Neural cell (in vitro differentiated cells): ENCODE results near the gene TSPEAR. TPM values are rescaled to one million over a fixed set of nuclear protein-coding genes. Genes with fewer than 3 reads are reported as not detected.

Experiments used
- H2AFZ ChIP-seq: fragments of 200-600, 300-800 bp; sonication (generic), shearing (Covaris generic); 2 replicates; pipeline ENCODE4 v1.6.0; 2014; ENCODE audit warnings: low read depth, mild to moderate bottlenecking, antibody characterized with exemption, low read length, moderate library complexity
- H3F3A ChIP-seq: fragments of 200-600 bp; shearing (Covaris generic); 2 replicates; pipeline ENCODE4 v1.6.1; 2016; ENCODE audit warnings: mild to moderate bottlenecking, moderate library complexity, mixed read lengths, antibody characterized with exemption, low read length; ENCODE audit not compliant: insufficient read depth, poor library complexity, severe bottlenecking
- H3K27ac ChIP-seq: fragments of 200-600, 300-800 bp; sonication (generic), shearing (Covaris generic); 2 replicates; pipeline ENCODE4 v1.5.1; 2014; ENCODE audit warnings: mild to moderate bottlenecking, low read length, moderate library complexity
- H3K27me3 ChIP-seq: fragments of 300-800, 200-600 bp; sonication (generic), shearing (Covaris generic); 2 replicates; pipeline ENCODE4 v1.6.0; 2014; ENCODE audit warnings: mild to moderate bottlenecking, low read depth, low read length, moderate library complexity; ENCODE audit not compliant: insufficient read depth
- H3K36me3 ChIP-seq: fragments of 300-800, 200-600 bp; sonication (generic), shearing (Covaris generic); 2 replicates; pipeline ENCODE4 v1.5.1; 2014; ENCODE audit warnings: mild to moderate bottlenecking, antibody characterized with exemption, low read length, moderate library complexity; ENCODE audit not compliant: insufficient read depth
- H3K4me2 ChIP-seq: fragments of 300-800, 200-600 bp; sonication (generic), shearing (Covaris generic); 2 replicates; pipeline ENCODE4 v1.6.0; 2014; ENCODE audit warnings: mild to moderate bottlenecking, low read length
- H3K4me3 ChIP-seq: fragments of 300-800, 200-600 bp; sonication (generic), shearing (Covaris generic); 2 replicates; pipeline ENCODE4 v1.5.1; 2014; ENCODE audit warnings: mild to moderate bottlenecking, low read length, moderate library complexity
- H3K79me2 ChIP-seq: fragments of 200-600 bp; shearing (Covaris generic); replicated peaks from 2 replicates; pipeline ENCODE4 v1.6.0; 2014; ENCODE audit warnings: mild to moderate bottlenecking, low read length, moderate library complexity; ENCODE audit not compliant: insufficient read depth
- H3K9ac ChIP-seq: fragments of 300-800, 200-600 bp; sonication (generic), shearing (Covaris generic); 2 replicates; pipeline ENCODE4 v1.6.1; 2016; ENCODE audit warnings: mild to moderate bottlenecking, low read length, mixed read lengths
- H3K9me2 ChIP-seq: fragments of 200-600 bp; shearing (Covaris generic); 2 replicates; pipeline ENCODE4 v1.6.1; 2016; ENCODE audit warnings: mild to moderate bottlenecking, low read length, mixed read lengths; ENCODE audit not compliant: insufficient read depth
- H3K9me3 ChIP-seq: fragments of 200-600, 300-800 bp; sonication (generic), shearing (Covaris generic); 2 replicates; pipeline ENCODE4 v1.6.1; 2016; ENCODE audit warnings: mild to moderate bottlenecking, mixed run types, low read length, moderate library complexity, mixed read lengths
- H4K20me1 ChIP-seq: fragments of 200-600 bp; shearing (Covaris generic); 2 replicates; pipeline ENCODE4 v1.6.1; 2016; ENCODE audit warnings: mild to moderate bottlenecking, mixed run types; ENCODE audit not compliant: insufficient read depth
- EP300 ChIP-seq: fragments of 450-650 bp; conservative IDR thresholded peaks from 2 replicates; pipeline ENCODE4 v1.6.1; 2014; ENCODE audit warnings: antibody characterized with exemption, mild to moderate bottlenecking, moderate library complexity; ENCODE audit not compliant: poor library complexity, severe bottlenecking
- EZH2 ChIP-seq: fragments of 200-600, 300-800 bp; shearing (Covaris generic), sonication (generic); IDR thresholded peaks from 2 replicates; pipeline ENCODE4 v1.6.1; 2014; ENCODE audit warnings: antibody characterized with exemption, low read length, borderline replicate concordance, mild to moderate bottlenecking; ENCODE audit not compliant: insufficient read depth, poor library complexity, severe bottlenecking
- MXI1 ChIP-seq: fragments of 450-650 bp; conservative IDR thresholded peaks from 2 replicates; pipeline ENCODE4 v1.6.1; 2014; ENCODE audit warnings: antibody characterized with exemption, mild to moderate bottlenecking; ENCODE audit not compliant: poor library complexity, severe bottlenecking
- POLR2AphosphoS5 ChIP-seq: IDR thresholded peaks from 2 replicates; pipeline ENCODE4 v1.6.1; 2012
- RAD21 ChIP-seq: fragments of 450-650 bp; conservative IDR thresholded peaks from 2 replicates; pipeline ENCODE4 v1.6.1; 2014; ENCODE audit warnings: antibody characterized with exemption, mild to moderate bottlenecking, moderate library complexity
- REST ChIP-seq: IDR thresholded peaks from 2 replicates; pipeline ENCODE4 v1.6.1; 2012; ENCODE audit warnings: borderline replicate concordance
- SMC3 ChIP-seq: fragments of 450-650 bp; conservative IDR thresholded peaks from 2 replicates; pipeline ENCODE4 v1.6.1; 2014; ENCODE audit warnings: antibody characterized with exemption, mild to moderate bottlenecking, moderate library complexity; ENCODE audit not compliant: poor library complexity
- TAF1 ChIP-seq: IDR thresholded peaks from 2 replicates; pipeline ENCODE4 v1.6.1; 2012; ENCODE audit warnings: low read depth
- polyA plus RNA-seq: library from polyadenylated mRNA; depleted of rRNA; stranded (reverse); fragments of >200 nt; gene quantifications from 2 replicates; pipeline ENCODE4 v1.2.3, GENCODE V29; 2014
- TF ChIP-seq, protein P1 (sequence below): fragments of 450-650 bp; IDR thresholded peaks from 2 replicates; pipeline ENCODE4 v1.5.1; 2014; ENCODE audit warnings: antibody characterized with exemption, mild to moderate bottlenecking, moderate library complexity; ENCODE audit not compliant: poor library complexity, severe bottlenecking

Gene TSPEAR
- polyA plus RNA-seq, 1 donor from 2014 or later = 0.19 TPM

DNA sequence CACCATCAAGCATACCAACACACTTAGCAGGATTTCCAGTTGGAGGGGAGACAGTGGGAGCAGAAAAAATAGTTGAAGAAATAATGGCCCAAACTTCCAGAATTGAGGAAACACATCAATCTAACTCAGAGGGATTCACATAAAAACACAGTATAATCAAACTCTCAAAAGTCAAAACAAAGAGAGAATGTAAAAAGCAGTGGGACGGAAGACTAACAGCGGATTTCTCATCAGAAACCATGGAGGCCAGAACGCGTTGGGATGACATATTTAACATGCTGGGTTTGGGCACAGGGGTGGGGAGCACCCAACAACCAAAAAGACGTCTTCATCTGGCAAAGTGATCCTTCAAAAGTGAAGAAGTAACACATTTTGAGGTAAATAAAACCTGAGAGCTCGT is 91.5 kb downstream of the TSPEAR start:
- no peaks in the 10 kb centered on the region for H3K27me3 ChIP-seq
- no peaks in the 10 kb centered on the region for H3F3A ChIP-seq
- H3K36me3 ChIP-seq = no peaks in the 10 kb centered on the region
- H3K9me2 ChIP-seq = no peaks in the 10 kb centered on the region
- H3K9me3 ChIP-seq = peaks cover 6% of the 10 kb centered on the region
- H3K4me3 ChIP-seq = no peak overlapping the region
- no peaks in the 10 kb centered on the region for H4K20me1 ChIP-seq
- no peak overlapping the region for H3K27ac ChIP-seq
- no peak overlapping the region for H2AFZ ChIP-seq
- TF ChIP-seq RAD21 (no peak), POLR2AphosphoS5 (no peak), TAF1 (no peak), MXI1 (no peak), EP300 (no peak), REST (no peak), EZH2 (no peak), SMC3 (no peak)
- TF ChIP-seq, protein P1, sequence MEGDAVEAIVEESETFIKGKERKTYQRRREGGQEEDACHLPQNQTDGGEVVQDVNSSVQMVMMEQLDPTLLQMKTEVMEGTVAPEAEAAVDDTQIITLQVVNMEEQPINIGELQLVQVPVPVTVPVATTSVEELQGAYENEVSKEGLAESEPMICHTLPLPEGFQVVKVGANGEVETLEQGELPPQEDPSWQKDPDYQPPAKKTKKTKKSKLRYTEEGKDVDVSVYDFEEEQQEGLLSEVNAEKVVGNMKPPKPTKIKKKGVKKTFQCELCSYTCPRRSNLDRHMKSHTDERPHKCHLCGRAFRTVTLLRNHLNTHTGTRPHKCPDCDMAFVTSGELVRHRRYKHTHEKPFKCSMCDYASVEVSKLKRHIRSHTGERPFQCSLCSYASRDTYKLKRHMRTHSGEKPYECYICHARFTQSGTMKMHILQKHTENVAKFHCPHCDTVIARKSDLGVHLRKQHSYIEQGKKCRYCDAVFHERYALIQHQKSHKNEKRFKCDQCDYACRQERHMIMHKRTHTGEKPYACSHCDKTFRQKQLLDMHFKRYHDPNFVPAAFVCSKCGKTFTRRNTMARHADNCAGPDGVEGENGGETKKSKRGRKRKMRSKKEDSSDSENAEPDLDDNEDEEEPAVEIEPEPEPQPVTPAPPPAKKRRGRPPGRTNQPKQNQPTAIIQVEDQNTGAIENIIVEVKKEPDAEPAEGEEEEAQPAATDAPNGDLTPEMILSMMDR = no peak
- no peaks in the 10 kb centered on the region for H3K79me2 ChIP-seq
- no peak overlapping the region for H3K4me2 ChIP-seq
- no peak overlapping the region for H3K9ac ChIP-seq

DNA sequence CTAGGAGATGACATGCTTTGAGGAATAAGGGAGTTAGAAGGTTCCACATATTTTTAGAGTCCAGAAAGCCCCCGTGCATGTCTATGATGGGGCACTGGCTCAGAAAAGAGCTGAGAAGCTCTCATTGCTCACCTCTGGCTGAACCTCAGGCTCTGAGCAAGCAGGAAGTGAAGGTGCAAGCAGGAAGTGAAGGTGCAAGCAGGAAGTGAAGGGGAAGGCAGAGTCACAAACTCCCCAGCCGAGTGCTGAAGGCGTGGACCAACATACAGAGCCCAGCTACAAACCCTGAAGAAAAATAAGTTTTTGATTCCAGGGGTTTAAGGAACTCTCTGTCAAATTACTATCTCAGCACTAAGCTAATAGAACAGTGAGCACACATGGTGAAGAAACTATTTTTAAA is 92.5 kb downstream of the TSPEAR start:
- Histone ChIP-seq H3K27ac (no peak overlapping the region), H3K9me3 (peaks cover 2% of the 10 kb centered on the region), H3K9me2 (no peaks in the 10 kb centered on the region), H3K36me3 (no peaks in the 10 kb centered on the region), H3K79me2 (no peaks in the 10 kb centered on the region), H3K4me2 (no peak overlapping the region), H4K20me1 (no peaks in the 10 kb centered on the region), H3K9ac (no peak overlapping the region), H2AFZ (no peak overlapping the region), H3F3A (no peaks in the 10 kb centered on the region), H3K27me3 (no peaks in the 10 kb centered on the region), H3K4me3 (no peak overlapping the region)
- TF ChIP-seq RAD21 = no peak
- no peak for TF ChIP-seq TAF1
- TF ChIP-seq MXI1 = no peak
- TF ChIP-seq, protein P1 = no peak
- no peak for TF ChIP-seq POLR2AphosphoS5
- TF ChIP-seq SMC3 = no peak
- no peak for TF ChIP-seq REST
- TF ChIP-seq EZH2 = no peak
- TF ChIP-seq EP300 = no peak
